ENCODE results near the gene ELAVL1. TPM values are rescaled to one million over a fixed set of nuclear protein-coding genes. Genes with fewer than 3 reads are reported as not detected.

Gene ELAVL1
- total and polyA plus RNA-seq, 2 donors (not counting 1 experiment from before 2014, with no cell fraction given) = 21.8 to 63.5 TPM

DNA sequence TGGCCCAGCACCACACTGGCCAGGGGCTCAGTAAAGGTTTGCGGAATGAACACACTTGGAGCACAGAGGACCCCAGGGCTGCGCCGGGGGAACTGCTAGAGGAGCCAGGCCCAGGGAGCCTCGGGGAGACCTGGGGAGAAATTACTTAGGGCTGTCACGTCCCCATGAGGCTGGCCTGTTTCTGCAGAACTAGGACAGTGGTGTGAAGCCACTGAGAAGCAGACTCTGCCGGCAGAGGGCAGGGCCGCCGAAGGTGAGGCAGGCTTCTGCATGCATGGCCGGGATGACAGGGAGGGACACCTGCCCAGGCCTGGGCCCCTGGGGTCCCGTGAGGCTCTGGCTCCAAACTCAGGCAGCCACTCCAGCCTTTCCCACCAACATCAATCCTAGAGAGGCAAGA is 26.4 kb downstream of the ELAVL1 start:
- H3K36me3 ChIP-seq (replicated peaks in 1 of 2; ENCODE audit: control extremely low read depth in 1 of 2, control insufficient read depth in 1 of 2, extremely low read depth in 1 of 2, insufficient read depth in 2 of 2, low read length in 1 of 2) = peaks cover 0 to 74% of the 10 kb centered on the region in 2 experiments

DNA sequence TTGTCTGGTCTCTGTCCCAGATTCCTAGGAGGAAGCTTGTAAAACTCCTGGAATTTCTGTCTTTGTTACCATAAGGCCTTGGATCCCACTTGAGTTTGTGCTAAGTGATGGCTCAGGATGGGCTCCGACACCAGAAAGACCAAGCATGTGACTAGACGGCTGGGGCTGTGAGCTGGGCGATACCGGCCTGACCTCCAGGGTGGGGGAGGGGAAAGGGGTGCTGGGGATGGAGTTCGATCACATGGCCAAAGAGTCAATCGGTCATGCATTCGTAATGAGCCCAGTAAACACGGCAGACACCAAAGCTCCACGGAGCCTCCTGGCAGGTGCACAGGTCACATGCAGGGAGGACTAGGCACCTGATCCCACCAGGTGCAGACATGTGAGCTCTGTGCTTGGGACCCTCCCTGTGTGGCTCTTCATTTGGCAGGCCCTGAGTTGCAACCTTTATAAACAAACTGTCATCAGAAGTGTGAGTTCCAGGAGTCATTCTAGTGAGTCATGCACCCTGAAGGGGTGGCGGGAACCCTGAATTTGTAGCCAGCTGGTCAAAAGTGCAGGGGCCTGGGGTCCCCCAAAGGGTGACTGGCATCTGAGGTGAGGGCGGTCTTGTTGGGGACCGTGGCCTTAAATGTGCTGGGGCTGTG is 27.1 kb downstream of the ELAVL1 start:
- no peak overlapping the region for H3K4me3 Mint-ChIP-seq
- ChIA-PET CTCF (no interaction called here), POLR2A (interaction anchor here (0.5 to 0.6 kb wide), 2 partner anchors 205 to 446 kb away, joined by 3 to 4 read pairs; no protein-coding TSS in a partner anchor)
- DNase-seq = no peak
- WGBS (ENCODE audit: insufficient coverage) = 97% methylated on average over 12 of the region's 12 CpGs
- Histone ChIP-seq H3K27ac (ENCODE audit: low read length in 2 of 2) (no peak overlapping the region), H3K4me1 (ENCODE audit: control insufficient read depth in 2 of 2, insufficient read depth in 2 of 2, low read length in 2 of 2) (no peaks in the 10 kb centered on the region), H3K4me2 (replicated peaks; ENCODE audit: low read depth, low read length, poor library complexity, severe bottlenecking) (no peak overlapping the region), H3K79me2 (ENCODE audit: control insufficient read depth, insufficient read depth, low read length) (peaks cover 26% of the 10 kb centered on the region), H4K20me1 (ENCODE audit: control insufficient read depth, insufficient read depth, low read length, poor library complexity, severe bottlenecking) (peaks cover 43% of the 10 kb centered on the region), H3K4me3 (ENCODE audit: control extremely low read depth in 1 of 5, extremely low read depth in 1 of 5, insufficient read depth in 1 of 5, low read depth in 2 of 5, low read length in 4 of 5) (no peak overlapping the region), H3K36me3 (replicated peaks in 1 of 2; ENCODE audit: control extremely low read depth in 1 of 2, control insufficient read depth in 1 of 2, extremely low read depth in 1 of 2, insufficient read depth in 2 of 2, low read length in 1 of 2) (peaks cover 0 to 74% of the 10 kb centered on the region in 2 experiments), H3K27me3 (replicated peaks in 1 of 4; ENCODE audit: control extremely low read depth in 1 of 4, control insufficient read depth in 3 of 4, insufficient read depth in 4 of 4, low read length in 3 of 4) (no peaks in the 10 kb centered on the region), H2AFZ (ENCODE audit: insufficient read depth, low read depth, low read length, poor library complexity, severe bottlenecking) (no peak overlapping the region), H3K9ac (ENCODE audit: low read length) (no peak overlapping the region), H3K9me3 (ENCODE audit: control extremely low read depth in 1 of 3, control insufficient read depth in 2 of 3, insufficient read depth in 1 of 3, low read length in 2 of 3) (no peaks in the 10 kb centered on the region)
- ATAC-seq (ENCODE audit: low read depth) = no peak
- no peaks in the 10 kb centered on the region for H3K4me1 Mint-ChIP-seq
- H3K27me3 Mint-ChIP-seq = no peaks in the 10 kb centered on the region
- H3K27ac Mint-ChIP-seq = no peak overlapping the region
- intact Hi-C loops (cut with micrococcal nuclease) = no loop called here
- TF ChIP-seq, protein P1, sequence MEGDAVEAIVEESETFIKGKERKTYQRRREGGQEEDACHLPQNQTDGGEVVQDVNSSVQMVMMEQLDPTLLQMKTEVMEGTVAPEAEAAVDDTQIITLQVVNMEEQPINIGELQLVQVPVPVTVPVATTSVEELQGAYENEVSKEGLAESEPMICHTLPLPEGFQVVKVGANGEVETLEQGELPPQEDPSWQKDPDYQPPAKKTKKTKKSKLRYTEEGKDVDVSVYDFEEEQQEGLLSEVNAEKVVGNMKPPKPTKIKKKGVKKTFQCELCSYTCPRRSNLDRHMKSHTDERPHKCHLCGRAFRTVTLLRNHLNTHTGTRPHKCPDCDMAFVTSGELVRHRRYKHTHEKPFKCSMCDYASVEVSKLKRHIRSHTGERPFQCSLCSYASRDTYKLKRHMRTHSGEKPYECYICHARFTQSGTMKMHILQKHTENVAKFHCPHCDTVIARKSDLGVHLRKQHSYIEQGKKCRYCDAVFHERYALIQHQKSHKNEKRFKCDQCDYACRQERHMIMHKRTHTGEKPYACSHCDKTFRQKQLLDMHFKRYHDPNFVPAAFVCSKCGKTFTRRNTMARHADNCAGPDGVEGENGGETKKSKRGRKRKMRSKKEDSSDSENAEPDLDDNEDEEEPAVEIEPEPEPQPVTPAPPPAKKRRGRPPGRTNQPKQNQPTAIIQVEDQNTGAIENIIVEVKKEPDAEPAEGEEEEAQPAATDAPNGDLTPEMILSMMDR (IDR thresholded peaks at IDR 0.05) = no peak
- no peak for TF ChIP-seq EZH2 (IDR thresholded peaks at IDR 0.05; ENCODE audit: borderline replicate concordance, insufficient read depth, low read depth, low read length, poor library complexity, severe bottlenecking)
- no peaks in the 10 kb centered on the region for H3K9me3 Mint-ChIP-seq (ENCODE audit: insufficient read depth)

More for the DNA sequence above, 26.4 kb downstream of the ELAVL1 start:
- Histone ChIP-seq H3K4me3 (ENCODE audit: control extremely low read depth in 1 of 5, extremely low read depth in 1 of 5, insufficient read depth in 1 of 5, low read depth in 2 of 5, low read length in 4 of 5) (no peak overlapping the region), H4K20me1 (ENCODE audit: control insufficient read depth, insufficient read depth, low read length, poor library complexity, severe bottlenecking) (peaks cover 50% of the 10 kb centered on the region), H3K9ac (ENCODE audit: low read length) (no peak overlapping the region), H3K9me3 (ENCODE audit: control extremely low read depth in 1 of 3, control insufficient read depth in 2 of 3, insufficient read depth in 1 of 3, low read length in 2 of 3) (no peaks in the 10 kb centered on the region), H3K27me3 (replicated peaks in 1 of 4; ENCODE audit: control extremely low read depth in 1 of 4, control insufficient read depth in 3 of 4, insufficient read depth in 4 of 4, low read length in 3 of 4) (no peaks in the 10 kb centered on the region), H3K27ac (ENCODE audit: low read length in 2 of 2) (no peak overlapping the region), H2AFZ (ENCODE audit: insufficient read depth, low read depth, low read length, poor library complexity, severe bottlenecking) (no peak overlapping the region), H3K4me2 (replicated peaks; ENCODE audit: low read depth, low read length, poor library complexity, severe bottlenecking) (no peak overlapping the region), H3K4me1 (ENCODE audit: control insufficient read depth in 2 of 2, insufficient read depth in 2 of 2, low read length in 2 of 2) (no peaks in the 10 kb centered on the region), H3K79me2 (ENCODE audit: control insufficient read depth, insufficient read depth, low read length) (peaks cover 33% of the 10 kb centered on the region)
- Mint-ChIP-seq H3K27ac (no peak overlapping the region), H3K27me3 (no peaks in the 10 kb centered on the region), H3K4me1 (no peaks in the 10 kb centered on the region), H3K4me3 (no peak overlapping the region), H3K9me3 (ENCODE audit: insufficient read depth) (no peaks in the 10 kb centered on the region)
- intact Hi-C loops (cut with micrococcal nuclease) = no loop called here
- CTCF ChIA-PET = no interaction called here
- POLR2A ChIA-PET = no interaction called here
- ATAC-seq (ENCODE audit: low read depth) = no peak
- 94% methylated on average over 10 of the region's 10 CpGs for WGBS (ENCODE audit: insufficient coverage)
- DNase-seq = no peak
- TF ChIP-seq, protein P1 (IDR thresholded peaks at IDR 0.05) = no peak
- TF ChIP-seq EZH2 (IDR thresholded peaks at IDR 0.05; ENCODE audit: borderline replicate concordance, insufficient read depth, low read depth, low read length, poor library complexity, severe bottlenecking) = no peak

Data from B cell (primary cell).